SK-N-SH (cell line): ENCODE results near the gene MRM2. TPM values are rescaled to one million over a fixed set of nuclear protein-coding genes. Genes with fewer than 3 reads are reported as not detected.
"Not testable (repeated sequence)": the region's sequence is repeated elsewhere in the genome, so short reads cannot be mapped to it uniquely, and the experiment has no call there.

Experiments used
- CTCF ChIA-PET: fragments of 300-600, 350-600 bp; formaldehyde crosslinking; extraction: SDS; loops from one replicate; lab custom pipeline; 2021; lab: Yijun Ruan, JAX
- POLR2A ChIA-PET: fragments of 350-600 bp; sonication (Branson Sonifier 250); formaldehyde crosslinking; extraction: SDS; loops from one replicate; lab custom pipeline; 2020; ENCODE audit warnings: antibody characterized with exemption, inconsistent platforms; lab: Yijun Ruan, JAX
- DNase-seq: peaks from one replicate; pipeline ENCODE4 v3.0.0; 2012
- H2AFZ ChIP-seq: fragments of 200-600 bp; sonication (generic); 2 replicates; pipeline ENCODE4 v1.8.1; 2016; ENCODE audit warnings: antibody characterized with exemption, mild to moderate bottlenecking, low read depth
- H3F3A ChIP-seq: fragments of 200-600 bp; sonication (generic); replicated peaks from 2 replicates; pipeline ENCODE3; 2016; ENCODE audit warnings: antibody characterized with exemption, mild to moderate bottlenecking; ENCODE audit not compliant: insufficient read depth
- H3K27ac ChIP-seq, 2 experiments: fragments of 200-500 bp in 1 of 2; fragments of 200-600 bp in 1 of 2; sonication (Bioruptor generic) in 1 of 2; sonication (generic), shearing (Covaris generic) in 1 of 2; 2 replicates each; pipeline versions ENCODE4 v1.5.1 to v1.6.1; 2014 to 2016; ENCODE audit warnings: low read depth in 2 of 2, inconsistent platforms in 1 of 2, low read length in 1 of 2, mild to moderate bottlenecking in 1 of 2, mixed read lengths in 1 of 2
- H3K27me3 ChIP-seq: fragments of 200-600 bp; sonication (generic), shearing (Covaris generic); 2 replicates; pipeline ENCODE4 v1.6.1; 2016; ENCODE audit warnings: mixed run types; ENCODE audit not compliant: insufficient read depth
- H3K36me3 ChIP-seq, 2 experiments: fragments of 200-500 bp in 1 of 2; fragments of 200-600 bp in 1 of 2; sonication (Bioruptor generic) in 1 of 2; sonication (generic) in 1 of 2; replicated peaks in 1 of 2; 2 replicates each; pipeline versions ENCODE3 to v1.5.1; 2014 to 2016; ENCODE audit warnings: low read length in 1 of 2, mild to moderate bottlenecking in 1 of 2; ENCODE audit not compliant: insufficient read depth in 2 of 2, control insufficient read depth in 1 of 2
- H3K4me1 ChIP-seq, 2 experiments: fragments of 200-500 bp in 1 of 2; fragments of 200-600 bp in 1 of 2; sonication (Bioruptor generic) in 1 of 2; sonication (generic), shearing (Covaris generic) in 1 of 2; 2 replicates each; pipeline versions ENCODE4 v1.5.1 to v1.6.1; 2014 to 2016; ENCODE audit warnings: low read depth in 1 of 2, low read length in 1 of 2, mixed run types in 1 of 2; ENCODE audit not compliant: insufficient read depth in 2 of 2, control insufficient read depth in 1 of 2
- H3K4me2 ChIP-seq: fragments of 200-600 bp; sonication (generic), shearing (Covaris generic); 2 replicates; pipeline ENCODE4 v1.6.1; 2017; ENCODE audit warnings: mixed run types
- H3K4me3 ChIP-seq, 2 experiments: fragments of 200-500 bp in 1 of 2; fragments of 200-600 bp in 1 of 2; sonication (Bioruptor generic) in 1 of 2; sonication (generic), shearing (Covaris generic) in 1 of 2; 2 replicates each; pipeline versions ENCODE4 v1.5.1 to v1.8.1; 2014 to 2016; ENCODE audit warnings: low read depth in 2 of 2, inconsistent platforms in 1 of 2, low read length in 1 of 2, mild to moderate bottlenecking in 1 of 2, mixed read lengths in 1 of 2, moderate library complexity in 1 of 2
- H3K79me2 ChIP-seq: fragments of 200-600 bp; sonication (generic); 2 replicates; pipeline ENCODE4 v1.8.1; 2017; ENCODE audit warnings: mild to moderate bottlenecking; ENCODE audit not compliant: insufficient read depth
- H3K9ac ChIP-seq: fragments of 200-600 bp; sonication (generic); 2 replicates; pipeline ENCODE4 v1.6.1; 2017; ENCODE audit warnings: mixed run types
- H3K9me2 ChIP-seq: fragments of 200-600 bp; sonication (generic); 2 replicates; pipeline ENCODE4 v1.6.1; 2017; ENCODE audit warnings: mixed run types
- H3K9me3 ChIP-seq: fragments of 200-600 bp; sonication (generic); 2 replicates; pipeline ENCODE4 v1.6.1; 2017; ENCODE audit warnings: mixed run types, mild to moderate bottlenecking, moderate library complexity
- H4K20me1 ChIP-seq: fragments of 200-600 bp; sonication (generic); 2 replicates; pipeline ENCODE4 v1.6.1; 2017; ENCODE audit warnings: mild to moderate bottlenecking, mixed run types; ENCODE audit not compliant: insufficient read depth
- EP300 ChIP-seq, 2 experiments: IDR thresholded peaks; 2 replicates each; pipeline versions ENCODE4 v1.4.0 to v1.6.1; 2012; ENCODE audit warnings: borderline replicate concordance in 1 of 2, low read depth in 1 of 2, low read length in 1 of 2
- EZH2phosphoT487 ChIP-seq: fragments of 200-600 bp; sonication (generic); IDR thresholded peaks from 2 replicates; pipeline ENCODE4 v1.6.1; 2017; ENCODE audit warnings: low read depth, mixed run types, mild to moderate bottlenecking, antibody characterized with exemption, moderate library complexity, borderline replicate concordance
- FOSL2 ChIP-seq: IDR thresholded peaks from 2 replicates; pipeline ENCODE4 v1.4.0; 2012; ENCODE audit warnings: low read depth, mild to moderate bottlenecking, moderate library complexity, borderline replicate concordance
- FOXJ3 ChIP-seq: sonication (generic); formaldehyde crosslinking; IDR thresholded peaks from 2 replicates; pipeline ENCODE4 v1.5.1; 2020; ENCODE audit warnings: mild to moderate bottlenecking, missing genetic modification reagents
- FOXM1 ChIP-seq: IDR thresholded peaks from 2 replicates; pipeline ENCODE4 v1.4.0; 2012; ENCODE audit warnings: low read depth, mild to moderate bottlenecking
- GABPA ChIP-seq: IDR thresholded peaks from 2 replicates; pipeline ENCODE4 v1.4.0; 2012; ENCODE audit warnings: low read depth, mild to moderate bottlenecking
- MEF2A ChIP-seq: IDR thresholded peaks from 2 replicates; pipeline ENCODE4 v1.4.0; 2012; ENCODE audit warnings: low read depth, borderline replicate concordance
- NRF1 ChIP-seq: IDR thresholded peaks from 2 replicates; pipeline ENCODE4 v1.6.1; 2012; ENCODE audit warnings: low read depth, mild to moderate bottlenecking, low read length
- RXRA ChIP-seq: IDR thresholded peaks from 2 replicates; pipeline ENCODE4 v1.4.0; 2012; ENCODE audit warnings: low read depth, mild to moderate bottlenecking, borderline replicate concordance
- TEAD4 ChIP-seq: IDR thresholded peaks from 2 replicates; pipeline ENCODE4 v1.4.0; 2012; ENCODE audit warnings: mild to moderate bottlenecking, borderline replicate concordance; ENCODE audit not compliant: insufficient read depth
- WGBS: methylation state at CpG from one replicate; pipeline ENCODE4 v1.1.6; 2017; ENCODE audit warnings: low lambda C conversion rate; 5-methylcytosine and 5-hydroxymethylcytosine counted together
- polyA plus RNA-seq, 3 experiments: library from polyadenylated mRNA; depleted of rRNA; stranded (reverse); fragments of >200 nt; gene quantifications; 2 replicates each; pipeline ENCODE4 v1.2.3, GENCODE V29; 2012
- TF ChIP-seq, protein P1 (sequence below): IDR thresholded peaks from 2 replicates; pipeline ENCODE4 v1.4.0; 2012; ENCODE audit warnings: low read depth
- TF ChIP-seq, protein P2 (sequence below): fragments of 200-600 bp; sonication (generic); IDR thresholded peaks from 2 replicates; pipeline ENCODE4 v1.6.1; 2017; ENCODE audit warnings: antibody characterized with exemption, mild to moderate bottlenecking, moderate library complexity
- TF ChIP-seq, protein P3 (sequence below): IDR thresholded peaks from 2 replicates; pipeline ENCODE4 v1.6.1; 2012; ENCODE audit warnings: mild to moderate bottlenecking, low read depth, low read length, moderate library complexity
- TF ChIP-seq, protein P4 (sequence below): IDR thresholded peaks from 2 replicates; pipeline ENCODE4 v1.4.0; 2012; ENCODE audit warnings: low read depth, borderline replicate concordance
- TF ChIP-seq, protein P5 (sequence below): fragments of 150-350 bp; IDR thresholded peaks from 2 replicates; pipeline ENCODE4 v1.6.1; 2016; ENCODE audit warnings: mild to moderate bottlenecking, low read depth, low read length

MRM2 gene
- polyA plus RNA-seq, 1 of the 3 experiments (the other 2 are of a cell fraction) = 30.7 TPM

DNA sequence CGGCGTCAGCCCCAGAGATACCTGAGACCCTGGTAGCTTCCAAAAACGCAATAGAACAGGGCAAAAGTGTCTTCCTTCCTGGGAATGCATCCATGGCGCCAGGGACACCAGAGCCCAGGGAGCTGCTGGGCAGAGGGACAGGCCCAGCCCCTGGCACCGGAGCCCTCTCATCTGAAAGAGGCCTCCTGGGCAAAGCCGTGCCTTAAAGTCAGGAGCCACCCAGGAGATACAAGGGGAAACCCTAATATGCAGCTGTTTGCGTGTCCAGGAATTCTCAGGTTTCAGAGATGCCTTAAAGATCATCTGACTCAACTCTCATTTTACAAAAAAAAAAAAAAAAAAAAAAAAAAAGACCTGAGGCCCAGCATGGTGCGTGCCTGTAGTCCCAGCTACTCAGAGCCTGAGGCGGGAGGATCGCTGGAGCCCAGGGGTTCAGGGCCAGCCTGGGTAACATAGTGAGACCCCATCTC, 28.0 kb upstream of the MRM2 start:
- no peaks in the 10 kb centered on the region for H3K9me2 ChIP-seq
- POLR2A ChIA-PET = no interaction called here
- H3F3A ChIP-seq = no peaks in the 10 kb centered on the region
- H3K9ac ChIP-seq = no peak overlapping the region
- no peak overlapping the region for H3K4me3 ChIP-seq
- no peak overlapping the region for H2AFZ ChIP-seq
- 87% methylated on average over 6 of the region's 10 CpGs for WGBS
- H3K4me1 ChIP-seq = peaks cover 0 to 14% of the 10 kb centered on the region in 2 experiments; a peak in 1 of 4 replicates
- CTCF ChIA-PET = interaction anchor here (0.7 to 1.3 kb wide), 3 partner anchors 9 to 606 kb away, joined by 3 to 5 read pairs (median 4); no protein-coding TSS in a partner anchor
- H3K27ac ChIP-seq = peak overlapping the region in 1 of 2 experiments; percentile 74; a peak in 2 of 4 replicates
- no peaks in the 10 kb centered on the region for H4K20me1 ChIP-seq
- H3K36me3 ChIP-seq = peaks cover 6 to 8% of the 10 kb centered on the region in 2 experiments
- TF ChIP-seq EZH2phosphoT487 (no peak), RXRA (no peak), EP300 (IDR thresholded peaks at IDR 0.05; ENCODE audit: borderline replicate concordance in 1 of 2, low read depth in 1 of 2, low read length in 1 of 2) (no peak), NRF1 (no peak), FOXJ3 (CRISPR knock-in tag) (no peak), GABPA (no peak), FOXM1 (no peak), MEF2A (no peak), FOSL2 (no peak), TEAD4 (no peak)
- TF ChIP-seq, protein P1, sequence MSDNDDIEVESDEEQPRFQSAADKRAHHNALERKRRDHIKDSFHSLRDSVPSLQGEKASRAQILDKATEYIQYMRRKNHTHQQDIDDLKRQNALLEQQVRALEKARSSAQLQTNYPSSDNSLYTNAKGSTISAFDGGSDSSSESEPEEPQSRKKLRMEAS = no peak
- TF ChIP-seq, protein P2, sequence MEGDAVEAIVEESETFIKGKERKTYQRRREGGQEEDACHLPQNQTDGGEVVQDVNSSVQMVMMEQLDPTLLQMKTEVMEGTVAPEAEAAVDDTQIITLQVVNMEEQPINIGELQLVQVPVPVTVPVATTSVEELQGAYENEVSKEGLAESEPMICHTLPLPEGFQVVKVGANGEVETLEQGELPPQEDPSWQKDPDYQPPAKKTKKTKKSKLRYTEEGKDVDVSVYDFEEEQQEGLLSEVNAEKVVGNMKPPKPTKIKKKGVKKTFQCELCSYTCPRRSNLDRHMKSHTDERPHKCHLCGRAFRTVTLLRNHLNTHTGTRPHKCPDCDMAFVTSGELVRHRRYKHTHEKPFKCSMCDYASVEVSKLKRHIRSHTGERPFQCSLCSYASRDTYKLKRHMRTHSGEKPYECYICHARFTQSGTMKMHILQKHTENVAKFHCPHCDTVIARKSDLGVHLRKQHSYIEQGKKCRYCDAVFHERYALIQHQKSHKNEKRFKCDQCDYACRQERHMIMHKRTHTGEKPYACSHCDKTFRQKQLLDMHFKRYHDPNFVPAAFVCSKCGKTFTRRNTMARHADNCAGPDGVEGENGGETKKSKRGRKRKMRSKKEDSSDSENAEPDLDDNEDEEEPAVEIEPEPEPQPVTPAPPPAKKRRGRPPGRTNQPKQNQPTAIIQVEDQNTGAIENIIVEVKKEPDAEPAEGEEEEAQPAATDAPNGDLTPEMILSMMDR = no peak
- TF ChIP-seq, protein P3, sequence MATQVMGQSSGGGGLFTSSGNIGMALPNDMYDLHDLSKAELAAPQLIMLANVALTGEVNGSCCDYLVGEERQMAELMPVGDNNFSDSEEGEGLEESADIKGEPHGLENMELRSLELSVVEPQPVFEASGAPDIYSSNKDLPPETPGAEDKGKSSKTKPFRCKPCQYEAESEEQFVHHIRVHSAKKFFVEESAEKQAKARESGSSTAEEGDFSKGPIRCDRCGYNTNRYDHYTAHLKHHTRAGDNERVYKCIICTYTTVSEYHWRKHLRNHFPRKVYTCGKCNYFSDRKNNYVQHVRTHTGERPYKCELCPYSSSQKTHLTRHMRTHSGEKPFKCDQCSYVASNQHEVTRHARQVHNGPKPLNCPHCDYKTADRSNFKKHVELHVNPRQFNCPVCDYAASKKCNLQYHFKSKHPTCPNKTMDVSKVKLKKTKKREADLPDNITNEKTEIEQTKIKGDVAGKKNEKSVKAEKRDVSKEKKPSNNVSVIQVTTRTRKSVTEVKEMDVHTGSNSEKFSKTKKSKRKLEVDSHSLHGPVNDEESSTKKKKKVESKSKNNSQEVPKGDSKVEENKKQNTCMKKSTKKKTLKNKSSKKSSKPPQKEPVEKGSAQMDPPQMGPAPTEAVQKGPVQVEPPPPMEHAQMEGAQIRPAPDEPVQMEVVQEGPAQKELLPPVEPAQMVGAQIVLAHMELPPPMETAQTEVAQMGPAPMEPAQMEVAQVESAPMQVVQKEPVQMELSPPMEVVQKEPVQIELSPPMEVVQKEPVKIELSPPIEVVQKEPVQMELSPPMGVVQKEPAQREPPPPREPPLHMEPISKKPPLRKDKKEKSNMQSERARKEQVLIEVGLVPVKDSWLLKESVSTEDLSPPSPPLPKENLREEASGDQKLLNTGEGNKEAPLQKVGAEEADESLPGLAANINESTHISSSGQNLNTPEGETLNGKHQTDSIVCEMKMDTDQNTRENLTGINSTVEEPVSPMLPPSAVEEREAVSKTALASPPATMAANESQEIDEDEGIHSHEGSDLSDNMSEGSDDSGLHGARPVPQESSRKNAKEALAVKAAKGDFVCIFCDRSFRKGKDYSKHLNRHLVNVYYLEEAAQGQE = no peak
- TF ChIP-seq, protein P4, sequence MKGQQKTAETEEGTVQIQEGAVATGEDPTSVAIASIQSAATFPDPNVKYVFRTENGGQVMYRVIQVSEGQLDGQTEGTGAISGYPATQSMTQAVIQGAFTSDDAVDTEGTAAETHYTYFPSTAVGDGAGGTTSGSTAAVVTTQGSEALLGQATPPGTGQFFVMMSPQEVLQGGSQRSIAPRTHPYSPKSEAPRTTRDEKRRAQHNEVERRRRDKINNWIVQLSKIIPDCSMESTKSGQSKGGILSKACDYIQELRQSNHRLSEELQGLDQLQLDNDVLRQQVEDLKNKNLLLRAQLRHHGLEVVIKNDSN = no peak
- TF ChIP-seq, protein P5, sequence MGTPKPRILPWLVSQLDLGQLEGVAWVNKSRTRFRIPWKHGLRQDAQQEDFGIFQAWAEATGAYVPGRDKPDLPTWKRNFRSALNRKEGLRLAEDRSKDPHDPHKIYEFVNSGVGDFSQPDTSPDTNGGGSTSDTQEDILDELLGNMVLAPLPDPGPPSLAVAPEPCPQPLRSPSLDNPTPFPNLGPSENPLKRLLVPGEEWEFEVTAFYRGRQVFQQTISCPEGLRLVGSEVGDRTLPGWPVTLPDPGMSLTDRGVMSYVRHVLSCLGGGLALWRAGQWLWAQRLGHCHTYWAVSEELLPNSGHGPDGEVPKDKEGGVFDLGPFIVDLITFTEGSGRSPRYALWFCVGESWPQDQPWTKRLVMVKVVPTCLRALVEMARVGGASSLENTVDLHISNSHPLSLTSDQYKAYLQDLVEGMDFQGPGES = no peak
- no peaks in the 10 kb centered on the region for H3K79me2 ChIP-seq
- H3K9me3 ChIP-seq = no peaks in the 10 kb centered on the region
- no peaks in the 10 kb centered on the region for H3K27me3 ChIP-seq
- no peak for DNase-seq
- no peak overlapping the region for H3K4me2 ChIP-seq

DNA sequence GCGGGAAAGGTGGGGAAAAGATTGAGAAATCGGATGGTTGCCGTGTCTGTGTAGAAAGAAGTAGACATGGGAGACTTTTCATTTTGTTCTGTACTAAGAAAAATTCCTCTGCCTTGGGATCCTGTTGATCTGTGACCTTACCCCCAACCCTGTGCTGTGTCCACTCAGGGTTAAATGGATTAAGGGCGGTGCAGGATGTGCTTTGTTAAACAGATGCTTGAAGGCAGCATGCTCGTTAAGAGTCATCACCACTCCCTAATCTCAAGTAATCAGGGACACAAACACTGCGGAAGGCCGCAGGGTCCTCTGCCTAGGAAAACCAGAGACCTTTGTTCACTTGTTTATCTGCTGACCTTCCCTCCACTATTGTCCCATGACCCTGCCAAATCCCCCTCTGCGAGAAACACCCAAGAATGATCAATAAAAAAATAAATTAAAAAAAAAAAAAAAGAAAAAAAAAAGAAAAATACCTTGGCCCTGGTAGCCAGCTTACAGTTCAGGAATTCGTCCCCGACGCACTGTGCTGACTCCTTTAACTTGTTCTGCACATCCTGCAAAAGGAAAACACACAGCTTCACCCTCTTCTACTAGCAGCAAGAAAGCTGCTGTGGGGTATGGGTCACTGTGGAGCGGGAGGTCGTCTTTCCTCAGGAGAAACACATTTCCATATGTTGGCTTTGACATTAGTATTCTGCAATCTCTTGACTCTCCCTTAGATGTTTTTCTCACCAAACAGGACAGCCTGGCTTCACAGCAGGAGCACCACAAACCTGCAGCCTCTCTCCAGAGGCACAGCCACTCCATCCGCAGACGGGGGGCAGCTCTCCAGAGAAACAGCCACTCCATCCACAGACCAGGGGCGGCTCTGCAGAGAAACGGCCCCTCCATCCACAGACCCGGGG, 27.3 kb upstream of the MRM2 start:
- H3K27me3 ChIP-seq, POLR2A ChIA-PET, H3K9me3 ChIP-seq, H3K9ac ChIP-seq, H3K4me2 ChIP-seq, H3F3A ChIP-seq, H3K4me3 ChIP-seq, H4K20me1 ChIP-seq, H3K36me3 ChIP-seq, H3K79me2 ChIP-seq, H2AFZ ChIP-seq, H3K9me2 ChIP-seq: not testable (repeated sequence)
- peak overlapping the region in 1 of 2 experiments; percentile 74; a peak in 2 of 4 replicates for H3K27ac ChIP-seq
- H3K4me1 ChIP-seq = peaks cover 0 to 14% of the 10 kb centered on the region in 2 experiments; a peak in 1 of 4 replicates
- 75% methylated on average over 13 of the region's 18 CpGs for WGBS
- peak; percentile 73 for DNase-seq
- CTCF ChIA-PET = interaction anchor here (0.7 to 1.3 kb wide), 3 partner anchors 9 to 605 kb away, joined by 3 to 5 read pairs (median 4); no protein-coding TSS in a partner anchor
